Esophagus (tissue), 2 donors: ENCODE data around the gene SLC35B3. TPM values are rescaled to one million over a fixed set of nuclear protein-coding genes. Genes with fewer than 3 reads are reported as not detected.

Experiments
- H3K27ac ChIP-seq, 2 donors: one replicate each; pipeline ENCODE4 v1.5.1; 2013; ENCODE audit warnings: low read depth in 2 of 2, mild to moderate bottlenecking in 2 of 2, inconsistent platforms in 1 of 2, low read length in 1 of 2, moderate library complexity in 1 of 2
- H3K27me3 ChIP-seq, 2 donors: one replicate each; pipeline ENCODE4 v1.6.1; 2013; ENCODE audit warnings: low read length in 2 of 2, control low read depth in 1 of 2, mild to moderate bottlenecking in 1 of 2; ENCODE audit not compliant: insufficient read depth in 2 of 2, control insufficient read depth in 1 of 2
- H3K36me3 ChIP-seq, 2 donors: one replicate each; pipeline ENCODE4 v1.6.1; 2013; ENCODE audit warnings: low read length in 1 of 2; ENCODE audit not compliant: control insufficient read depth in 2 of 2, insufficient read depth in 2 of 2
- H3K4me1 ChIP-seq, 2 donors: one replicate each; pipeline ENCODE4 v1.6.1; 2013; ENCODE audit warnings: low read length in 1 of 2; ENCODE audit not compliant: control insufficient read depth in 2 of 2, insufficient read depth in 2 of 2
- H3K4me3 ChIP-seq, 2 donors: one replicate each; pipeline ENCODE4 v1.5.1; 2013; ENCODE audit warnings: low read length in 2 of 2, mild to moderate bottlenecking in 2 of 2, low read depth in 1 of 2, moderate library complexity in 1 of 2
- H3K9me3 ChIP-seq, 2 donors: one replicate each; pipeline ENCODE4 v1.6.1; 2013; ENCODE audit warnings: mild to moderate bottlenecking in 2 of 2, low read depth in 1 of 2, low read length in 1 of 2, moderate library complexity in 1 of 2; ENCODE audit not compliant: control insufficient read depth in 2 of 2, insufficient read depth in 1 of 2
- WGBS, 2 donors: extraction: QIAGEN DNeasy Blood & Tissue Kit; methylation state at CpG; one replicate each; pipeline ENCODE4 v1.1.7; 2013; 5-methylcytosine and 5-hydroxymethylcytosine counted together
- polyA plus RNA-seq, 2 donors: library from polyadenylated mRNA; stranded (reverse); fragments of 200-250 nt; gene quantifications; one replicate each; pipeline ENCODE4 v1.2.3, GENCODE V29; 2013
- donor health status: healthy with polysubstance abuse.
- donor health status: Bipolar disorder and iron deficiency.

The SLC35B3 gene
- polyA plus RNA-seq, 2 donors, result 9.1 to 10.8 TPM

DNA sequence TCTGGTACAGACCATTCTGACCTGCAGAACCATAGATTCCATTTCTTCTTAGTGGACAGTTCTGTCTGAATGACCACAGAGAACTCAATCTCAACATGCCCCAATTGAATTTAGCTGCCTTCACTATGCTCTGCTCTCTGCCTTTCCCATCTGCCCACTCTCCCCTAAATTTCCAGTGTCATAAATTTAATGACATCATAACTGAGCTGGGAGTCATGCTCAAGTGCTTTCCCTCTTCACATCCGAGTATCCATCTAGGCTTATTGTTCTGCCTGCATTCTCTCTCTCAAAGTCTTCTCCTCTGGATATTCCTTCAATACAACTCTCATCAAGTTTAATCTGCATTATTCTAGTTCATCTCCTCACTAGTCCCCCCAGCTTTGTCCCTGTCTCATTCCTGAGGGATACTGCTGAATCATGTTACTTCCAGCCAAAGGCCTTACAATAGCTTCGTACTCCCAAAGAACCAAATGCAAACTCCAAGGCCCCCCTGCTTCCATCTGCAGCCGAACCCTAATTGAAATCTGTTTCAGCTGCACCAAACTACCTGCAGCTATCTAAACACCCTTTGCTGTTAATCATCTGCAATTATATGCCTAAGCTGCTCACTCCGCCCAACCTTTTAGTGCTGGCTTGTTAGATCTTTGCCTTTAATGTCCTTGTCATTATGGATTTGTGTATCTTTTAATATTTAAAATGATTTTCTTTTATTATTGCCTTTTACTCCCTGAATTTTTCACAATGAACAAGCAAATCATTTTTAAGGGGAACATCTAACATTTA is 46.1 kb downstream of the SLC35B3 start:
- Histone ChIP-seq H3K27ac (no peak overlapping the region), H3K4me3 (no peak overlapping the region), H3K9me3 (no peaks in the 10 kb centered on the region), H3K4me1 (no peaks in the 10 kb centered on the region), H3K36me3 (no peaks in the 10 kb centered on the region), H3K27me3 (no peaks in the 10 kb centered on the region)
- 76 to 78% methylated on average over 4 of the region's 4 CpGs for WGBS, 2 donors

DNA sequence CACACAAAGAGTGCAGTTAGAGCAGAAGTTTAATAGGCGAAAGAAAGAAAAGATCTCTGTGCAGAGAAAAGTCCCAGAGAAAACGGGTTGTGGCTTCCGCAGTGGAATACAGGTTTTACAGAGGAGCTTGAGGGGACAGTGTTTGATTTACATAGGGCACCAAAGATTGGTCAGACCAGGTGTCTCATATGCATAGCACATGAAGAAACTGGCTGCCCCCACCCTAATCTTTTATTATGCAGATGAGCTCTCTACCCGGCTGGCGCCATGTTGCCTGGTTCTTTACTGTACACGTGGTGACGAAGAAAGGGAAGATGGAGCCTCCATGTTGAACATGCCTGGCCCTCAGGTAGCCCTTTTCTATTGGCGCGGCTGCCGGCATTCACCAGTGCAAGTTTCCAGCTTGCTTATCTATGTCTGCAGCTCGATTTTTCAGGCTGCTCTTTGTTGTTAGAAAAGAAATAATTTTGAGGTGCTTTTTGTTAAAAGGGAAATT is 47.4 kb downstream of the SLC35B3 start:
- Histone ChIP-seq H3K4me1 (no peaks in the 10 kb centered on the region), H3K27me3 (no peaks in the 10 kb centered on the region), H3K27ac (no peak overlapping the region), H3K36me3 (no peaks in the 10 kb centered on the region), H3K9me3 (no peaks in the 10 kb centered on the region), H3K4me3 (no peak overlapping the region)
- WGBS, 2 donors, result 83 to 88% methylated on average over 11 of the region's 11 CpGs

DNA sequence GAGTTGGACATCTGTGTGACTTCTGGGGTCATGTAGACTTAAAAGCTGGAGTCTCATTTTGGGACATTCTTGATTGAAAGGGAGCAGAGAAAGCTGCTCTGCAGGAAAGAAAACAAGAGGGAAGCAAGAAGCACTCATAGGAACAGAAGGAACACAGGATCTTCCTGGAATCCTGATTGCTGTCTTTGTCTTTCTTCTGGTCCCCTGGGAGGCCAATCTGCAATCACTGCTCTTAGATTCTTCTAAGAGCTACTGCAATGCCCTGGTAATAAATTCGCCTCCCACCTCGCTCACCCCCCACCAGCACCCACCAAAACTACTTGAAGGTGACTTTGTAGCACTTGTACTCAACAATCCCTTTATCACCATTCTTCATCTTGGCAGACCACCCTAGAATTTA is 51.8 kb downstream of the SLC35B3 start:
- WGBS, 2 donors, result 85 to 94% methylated on average over 2 of the region's 2 CpGs
- H3K27me3 ChIP-seq, result no peaks in the 10 kb centered on the region
- H3K36me3 ChIP-seq, result no peaks in the 10 kb centered on the region
- no peaks in the 10 kb centered on the region for H3K4me1 ChIP-seq
- H3K9me3 ChIP-seq, result no peaks in the 10 kb centered on the region
- H3K27ac ChIP-seq, result no peak overlapping the region
- no peak overlapping the region for H3K4me3 ChIP-seq

DNA sequence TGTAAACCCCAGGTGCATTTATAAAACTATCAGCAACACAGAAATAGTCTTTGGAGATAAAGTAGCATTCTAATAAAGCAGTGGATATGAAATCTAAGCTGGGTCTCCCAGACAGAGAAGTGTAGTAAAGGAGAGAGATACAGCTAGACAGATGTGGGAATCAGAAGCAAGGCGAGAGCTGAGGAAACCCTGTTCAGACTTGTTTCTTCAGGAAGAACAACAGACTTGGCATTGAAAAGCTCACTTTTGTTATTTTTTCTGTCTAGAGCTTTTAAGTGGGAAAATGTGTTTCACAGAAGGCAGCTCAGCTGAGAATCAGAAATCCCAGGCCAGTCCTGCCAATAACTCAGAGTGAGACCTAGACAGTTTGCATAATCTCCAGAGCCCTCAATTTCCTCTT is 52.9 kb downstream of the SLC35B3 start:
- WGBS, 2 donors, result 42 to 44% methylated on average over 1 of the region's 1 CpG
- Histone ChIP-seq H3K27ac (no peak overlapping the region), H3K9me3 (no peaks in the 10 kb centered on the region)

DNA sequence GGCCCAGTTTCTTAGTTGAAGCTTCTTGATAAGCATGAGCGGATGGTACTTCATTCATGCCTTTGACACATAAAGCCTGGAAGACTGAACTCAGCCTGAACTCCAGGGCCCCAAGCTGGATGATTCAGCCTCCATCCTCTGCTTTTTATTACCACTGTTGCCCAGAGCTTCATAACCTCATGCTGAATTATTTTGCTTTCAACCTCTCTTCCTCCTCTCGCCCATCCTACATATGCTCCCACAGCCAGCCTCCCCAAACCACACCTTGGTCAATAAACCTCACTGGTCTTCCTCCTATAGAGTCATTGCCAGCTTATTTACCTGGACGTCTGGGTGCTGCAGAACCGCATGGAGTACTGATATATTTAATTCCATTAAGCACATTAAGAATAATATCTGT is 59.4 kb downstream of the SLC35B3 start:
- WGBS, 2 donors, result 80 to 81% methylated on average over 4 of the region's 4 CpGs
- Histone ChIP-seq H3K27ac (no peak overlapping the region), H3K4me3 (no peak overlapping the region), H3K9me3 (no peaks in the 10 kb centered on the region), H3K4me1 (no peaks in the 10 kb centered on the region), H3K36me3 (no peaks in the 10 kb centered on the region), H3K27me3 (peaks cover 0 to 4% of the 10 kb centered on the region in 2 donors)

More for the DNA sequence above, 52.9 kb downstream of the SLC35B3 start:
- Histone ChIP-seq H3K36me3 (no peaks in the 10 kb centered on the region), H3K4me3 (no peak overlapping the region), H3K4me1 (no peaks in the 10 kb centered on the region), H3K27me3 (no peaks in the 10 kb centered on the region)
